GM13976 (cell line): Measurements from ENCODE around the gene RASAL2.

ENCODE experiments used
- DNase-seq: peaks from one replicate; pipeline ENCODE4 v3.0.0; 2012; ENCODE audit warnings: low spot score
- CTCF ChIP-seq: IDR thresholded peaks from 2 replicates; pipeline ENCODE4 v1.5.1; 2012; ENCODE audit warnings: borderline replicate concordance, mild to moderate bottlenecking; ENCODE audit not compliant: insufficient read depth; ENCODE audit errors: extremely low read depth, missing control alignments, control extremely low read depth
- in situ Hi-C: fragments of 300-500 bp; cut with MboI; formaldehyde crosslinking; loops from one replicate; pipeline ENCODE4 v1.12.0; 2022; ENCODE audit warnings: low sequenced_read_pairs, mixed read lengths, inconsistent platforms; ENCODE audit not compliant: unreplicated experiment

RASAL2 gene

DNA sequence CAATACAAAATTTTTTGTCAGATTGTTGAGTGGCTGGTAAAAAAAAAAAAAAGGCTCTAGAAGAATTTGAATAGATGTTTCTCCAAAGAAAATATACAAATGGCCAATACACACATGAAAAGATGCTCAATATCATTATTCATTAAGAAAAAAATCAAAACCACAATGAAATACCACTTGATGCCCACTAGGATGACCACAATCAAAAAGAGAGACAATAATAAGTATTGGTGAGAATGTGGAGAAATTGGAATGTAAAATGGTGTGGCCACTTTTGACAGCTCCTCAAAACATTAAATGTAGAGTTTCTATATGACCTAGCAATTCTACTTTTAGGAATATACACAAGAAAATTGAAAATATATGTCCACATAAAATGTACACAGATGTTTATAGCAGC lies 302.9 kb downstream of the RASAL2 start:
- DNase-seq = no peak
- no peak for TF ChIP-seq CTCF
- in situ Hi-C loops = no loop called here

DNA sequence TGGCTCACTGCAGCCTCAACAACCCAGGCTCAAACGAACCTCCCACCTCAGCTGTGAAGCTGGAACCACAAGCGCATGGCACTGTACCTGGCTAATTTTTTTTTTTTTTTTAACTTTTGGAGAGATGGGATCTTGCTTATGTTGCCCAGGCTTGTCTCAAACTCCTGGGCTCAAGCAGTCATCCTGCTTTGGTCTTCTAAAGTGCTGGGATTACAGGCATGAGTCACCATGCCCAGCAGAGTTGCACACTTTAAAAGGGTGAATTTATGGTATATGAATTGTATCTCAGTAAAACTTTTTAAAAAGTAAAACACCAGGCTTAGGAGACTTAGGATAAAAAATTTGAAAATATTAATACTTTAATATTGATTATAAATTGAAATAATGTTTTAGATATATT lies 303.8 kb downstream of the RASAL2 start:
- no peak for DNase-seq
- in situ Hi-C loops = no loop called here
- no peak for TF ChIP-seq CTCF

GRCh38 chr1:178399177-178399728 lies 305.3 kb downstream of the RASAL2 start:
- no peak for TF ChIP-seq CTCF
- DNase-seq = no peak
- in situ Hi-C loops = no loop called here

GRCh38 chr1:178405137-178405536 lies 311.2 kb downstream of the RASAL2 start:
- in situ Hi-C loops = no loop called here
- DNase-seq = no peak
- no peak for TF ChIP-seq CTCF

DNA sequence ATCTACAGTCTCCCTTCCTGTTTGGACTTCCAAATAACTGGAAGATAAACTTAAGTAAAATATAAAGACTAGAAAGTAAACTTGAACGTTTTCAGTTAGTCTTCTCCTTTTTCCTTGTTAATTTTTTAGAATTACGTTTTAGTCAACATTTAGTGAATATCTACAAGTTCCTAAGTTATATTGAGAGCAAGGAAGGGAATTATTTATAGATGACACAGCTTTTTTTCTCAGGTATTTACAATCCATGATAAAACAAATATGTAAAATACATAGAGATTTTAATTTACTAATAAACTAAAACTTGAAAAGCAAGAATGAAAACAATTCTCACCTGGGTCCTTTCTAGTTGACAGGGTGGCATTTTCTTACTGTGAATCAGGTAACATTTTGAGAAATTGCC lies 313.3 kb downstream of the RASAL2 start:
- in situ Hi-C loops = no loop called here
- DNase-seq = no peak
- no peak for TF ChIP-seq CTCF

DNA sequence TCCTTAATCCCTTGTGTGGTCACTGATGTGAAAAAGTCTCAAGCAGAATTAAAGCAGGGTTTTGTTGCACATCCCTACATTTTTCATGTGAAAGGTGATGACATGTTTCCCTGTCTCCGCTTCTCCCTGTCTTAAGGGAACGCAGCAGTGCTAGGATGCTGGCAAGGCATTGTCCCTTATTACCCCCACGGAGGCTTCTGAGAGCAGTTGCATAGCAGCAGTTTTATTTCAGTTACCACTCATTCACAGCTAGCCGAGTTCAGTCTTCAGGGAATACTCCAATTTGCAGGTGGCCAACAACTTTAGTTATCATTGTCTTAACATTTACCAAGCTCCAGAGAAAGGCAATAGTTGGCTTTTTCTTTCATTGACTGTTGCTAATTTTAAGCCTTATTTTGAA lies 313.8 kb downstream of the RASAL2 start:
- no peak for DNase-seq
- TF ChIP-seq CTCF = no peak
- in situ Hi-C loops = no loop called here

GRCh38 chr1:178408871-178409270 lies 315.0 kb downstream of the RASAL2 start:
- DNase-seq = no peak
- in situ Hi-C loops = no loop called here
- no peak for TF ChIP-seq CTCF
